DMS 273 (cell line): Measurements from ENCODE around the gene FBXL12.
A peak's percentile ranks its signal among the peaks of the same experiment; 100 is the strongest.
"Not testable (repeated sequence)": the region's sequence is repeated elsewhere in the genome, so short reads cannot be mapped to it uniquely, and the experiment has no call there.

Source experiments
- DNase-seq: peaks from one replicate; lab custom pipeline; 2025; ENCODE audit not compliant: unreplicated experiment; lab: John Stamatoyannopoulos, UW

FBXL12 gene, protein sequence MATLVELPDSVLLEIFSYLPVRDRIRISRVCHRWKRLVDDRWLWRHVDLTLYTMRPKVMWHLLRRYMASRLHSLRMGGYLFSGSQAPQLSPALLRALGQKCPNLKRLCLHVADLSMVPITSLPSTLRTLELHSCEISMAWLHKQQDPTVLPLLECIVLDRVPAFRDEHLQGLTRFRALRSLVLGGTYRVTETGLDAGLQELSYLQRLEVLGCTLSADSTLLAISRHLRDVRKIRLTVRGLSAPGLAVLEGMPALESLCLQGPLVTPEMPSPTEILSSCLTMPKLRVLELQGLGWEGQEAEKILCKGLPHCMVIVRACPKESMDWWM

DNA sequence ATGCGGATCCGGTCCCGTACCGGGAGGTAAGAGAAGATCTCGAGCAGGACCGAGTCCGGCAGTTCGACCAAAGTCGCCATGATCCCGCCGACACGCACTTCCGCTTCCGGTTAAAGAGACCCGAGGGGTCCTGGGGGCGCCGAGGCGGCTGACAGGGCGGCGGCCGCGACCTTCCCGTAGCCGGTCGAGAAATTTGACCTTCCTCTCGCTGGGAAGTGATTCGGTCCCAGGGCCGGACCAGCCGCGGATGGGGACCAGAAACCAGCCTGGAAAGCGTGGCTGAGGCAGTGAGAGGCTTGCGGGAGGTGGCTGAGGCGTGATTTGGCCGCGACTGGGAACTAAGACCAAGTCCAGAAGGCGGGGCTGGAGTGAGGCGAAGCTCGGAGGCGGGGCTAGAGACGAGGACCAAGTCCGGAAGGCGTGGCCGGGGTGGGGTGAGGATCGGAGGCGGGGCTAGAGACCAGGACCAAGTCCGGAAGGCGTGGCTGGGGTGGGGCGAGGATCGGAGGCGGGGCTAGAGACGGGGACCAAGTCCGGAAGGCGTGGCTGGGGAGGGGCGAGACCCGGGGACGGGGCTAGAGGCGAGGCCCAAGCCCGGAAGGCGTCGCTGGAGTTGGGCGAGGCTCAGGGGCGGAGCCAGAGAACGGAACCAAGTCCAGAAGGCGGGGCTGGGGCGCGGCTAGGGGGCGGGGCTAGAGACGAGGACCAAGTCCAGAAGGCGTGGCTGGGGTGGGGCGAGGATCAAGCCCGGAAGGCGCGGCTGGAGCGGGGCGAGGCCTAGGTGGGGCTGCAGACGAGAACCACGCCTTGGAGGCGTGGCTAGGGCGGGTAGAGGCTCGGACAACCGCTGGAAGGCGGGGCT, at the start of gene FBXL12:
FBXL12 (minus strand) TSS at position 346 of the 862 bp plus-strand sequence; CDS start at position 80, 266 bp downstream.
- peak; percentile 100 for DNase-seq

DNA sequence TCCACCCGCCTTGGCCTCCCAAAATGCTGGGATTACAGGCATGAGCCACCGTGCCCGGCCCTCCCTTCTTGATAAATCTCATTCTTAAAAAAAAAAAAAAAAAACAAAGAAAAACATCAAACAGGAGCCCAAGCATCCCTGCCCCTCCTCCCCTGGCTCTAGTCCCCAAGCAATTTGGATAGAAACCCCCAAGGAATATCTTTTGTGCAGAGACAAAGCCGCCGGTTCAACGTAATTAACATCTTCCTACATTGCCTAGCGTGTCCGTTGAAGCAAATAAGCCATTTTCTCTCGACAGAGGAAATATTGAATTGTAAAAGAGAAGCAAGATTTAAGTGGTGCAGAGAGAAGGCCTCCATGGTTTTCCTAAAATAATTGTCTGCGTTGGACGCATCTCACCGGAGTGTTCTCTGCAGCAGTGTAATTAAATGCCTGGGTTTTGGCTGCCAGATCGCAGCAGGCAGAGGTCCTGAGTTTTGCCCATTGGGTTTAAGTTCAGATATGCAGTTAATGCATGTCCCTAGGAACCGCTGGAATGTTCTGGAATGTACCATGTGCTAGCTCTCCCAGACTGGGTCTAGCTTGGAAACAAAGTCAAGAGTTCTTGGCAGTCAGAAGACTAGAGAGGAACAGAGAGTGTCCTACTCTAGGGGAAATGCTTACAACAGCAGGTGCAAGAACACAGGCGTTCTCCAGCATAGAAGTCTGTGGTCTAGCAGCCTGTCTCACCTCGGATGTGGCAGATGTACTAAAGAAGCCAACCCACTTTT, 47.0 kb upstream of the FBXL12 start:
- DNase-seq = no peak

- DNase-seq = no peak
Measured at GRCh38 chr19:9863759-9864158, 44.9 kb upstream of the FBXL12 start.

GRCh38 chr19:9862938-9863337, 44.1 kb upstream of the FBXL12 start:
- no peak for DNase-seq

GRCh38 chr19:9861503-9861902, 42.6 kb upstream of the FBXL12 start:
- DNase-seq = no peak

GRCh38 chr19:9860407-9860806, 41.5 kb upstream of the FBXL12 start:
- no peak for DNase-seq

- no peak for DNase-seq
Measured at GRCh38 chr19:9858766-9859165, 39.9 kb upstream of the FBXL12 start.

GRCh38 chr19:9857920-9858746, 39.3 kb upstream of the FBXL12 start:
- DNase-seq = no peak

GRCh38 chr19:9857076-9857721, 38.3 kb upstream of the FBXL12 start:
- DNase-seq = no peak

- no peak for DNase-seq
Measured at GRCh38 chr19:9856609-9857008, 37.7 kb upstream of the FBXL12 start.

GRCh38 chr19:9854282-9854846, 35.5 kb upstream of the FBXL12 start:
- no peak for DNase-seq

DNA sequence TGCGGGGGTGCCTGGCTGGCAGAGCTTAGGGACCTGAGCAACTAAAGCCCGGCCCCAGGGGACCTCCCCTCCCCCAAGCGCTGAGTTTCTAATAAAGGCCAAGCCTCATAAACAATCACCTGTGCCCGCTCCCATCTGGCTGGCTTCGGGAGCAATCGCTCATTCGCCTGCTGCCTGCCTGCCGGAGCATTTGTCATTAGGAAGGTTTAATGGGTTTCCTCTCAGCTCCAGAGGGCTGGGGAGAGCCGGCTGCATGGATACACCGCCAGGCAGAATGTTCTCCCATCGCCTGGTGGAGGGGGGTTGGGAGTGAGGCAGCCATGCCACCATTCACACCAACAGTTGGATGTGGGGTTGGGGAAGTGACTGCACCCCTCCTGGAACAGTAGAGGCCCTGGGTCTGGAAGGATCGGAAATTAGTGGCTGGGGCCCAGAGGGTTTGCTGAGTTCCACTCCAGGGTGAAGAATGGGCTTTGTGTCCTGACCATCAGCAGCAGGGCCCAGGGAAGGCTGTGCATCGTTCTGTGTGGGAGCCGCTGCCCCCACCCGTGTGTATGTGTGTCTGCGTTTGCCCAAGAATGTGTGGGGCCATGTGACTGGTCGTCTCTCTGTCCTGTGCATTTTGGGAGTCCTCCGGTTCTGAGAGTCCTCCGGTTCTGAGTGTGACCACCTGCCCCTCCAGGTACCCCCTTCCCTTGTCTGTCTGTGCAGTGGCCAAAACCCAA, 31.5 kb upstream of the FBXL12 start:
- DNase-seq = peak; percentile 72

- DNase-seq = peak; percentile 25
Measured at GRCh38 chr19:9849791-9850190, 30.9 kb upstream of the FBXL12 start.

DNA sequence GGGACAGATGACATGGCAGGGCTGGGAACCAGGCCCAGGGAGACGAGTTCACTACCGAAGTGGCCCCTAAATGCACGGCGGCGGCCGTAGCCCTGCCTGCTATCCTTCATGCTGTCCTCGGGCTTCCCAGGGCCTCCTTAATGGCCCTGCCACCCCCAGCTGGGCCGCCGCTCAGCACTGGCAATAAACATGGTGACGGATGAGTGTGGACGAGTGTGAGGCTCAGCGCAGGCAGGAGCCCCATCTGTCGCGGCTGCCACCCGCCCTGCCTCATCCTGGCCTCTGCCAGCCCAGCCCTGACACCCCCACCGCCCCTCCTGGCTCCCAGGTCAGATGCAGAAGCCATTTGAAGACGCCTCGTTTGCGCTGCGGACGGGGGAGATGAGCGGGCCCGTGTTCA, 29.9 kb upstream of the FBXL12 start:
- DNase-seq = peak; percentile 52

GRCh38 chr19:9848060-9848459, 29.2 kb upstream of the FBXL12 start:
- peak; percentile 62 for DNase-seq

DNA sequence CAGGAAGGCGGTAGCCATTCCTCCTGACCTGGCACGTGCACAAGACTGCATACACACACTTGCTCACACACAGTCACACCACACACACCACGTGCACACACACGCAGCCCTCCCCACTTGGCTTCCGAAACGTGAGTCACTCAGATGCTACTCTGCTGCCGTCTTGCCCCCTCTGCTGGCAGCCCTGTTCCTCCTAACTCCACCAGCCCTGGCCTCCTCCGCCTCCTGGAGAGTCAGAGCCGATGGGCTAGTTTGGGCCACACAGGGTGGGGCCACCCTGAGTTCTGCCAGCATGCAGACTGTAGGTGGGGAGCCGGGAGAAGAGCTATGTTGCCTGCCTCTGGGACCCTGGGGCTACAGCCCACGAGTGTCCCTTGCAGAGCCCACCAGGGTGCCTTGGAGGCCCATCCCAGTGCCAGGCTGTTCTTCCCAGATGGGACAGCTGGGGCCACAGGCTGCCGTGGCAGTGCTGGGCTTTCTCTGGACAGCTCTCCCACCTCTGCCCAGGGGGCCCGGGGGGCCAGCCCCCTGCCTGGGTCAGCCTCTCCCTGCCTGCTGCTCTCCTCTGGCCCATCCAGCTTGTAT, 28.3 kb upstream of the FBXL12 start:
- peak; percentile 82 for DNase-seq

GRCh38 chr19:9843626-9844273, 24.9 kb upstream of the FBXL12 start:
- DNase-seq = not testable (repeated sequence)
